HG03064 (cell line): ENCODE results near the gene COLQ.
"Not testable (repeated sequence)": the region's sequence is repeated elsewhere in the genome, so short reads cannot be mapped to it uniquely, and the experiment has no call there.

ENCODE experiments used
- ATAC-seq: cut with Tn5 transposase; IDR thresholded peaks from one replicate; pipeline ENCODE4 v1.9.1; 2021; ENCODE audit warnings: low read depth; ENCODE audit not compliant: unreplicated experiment

The COLQ gene

DNA sequence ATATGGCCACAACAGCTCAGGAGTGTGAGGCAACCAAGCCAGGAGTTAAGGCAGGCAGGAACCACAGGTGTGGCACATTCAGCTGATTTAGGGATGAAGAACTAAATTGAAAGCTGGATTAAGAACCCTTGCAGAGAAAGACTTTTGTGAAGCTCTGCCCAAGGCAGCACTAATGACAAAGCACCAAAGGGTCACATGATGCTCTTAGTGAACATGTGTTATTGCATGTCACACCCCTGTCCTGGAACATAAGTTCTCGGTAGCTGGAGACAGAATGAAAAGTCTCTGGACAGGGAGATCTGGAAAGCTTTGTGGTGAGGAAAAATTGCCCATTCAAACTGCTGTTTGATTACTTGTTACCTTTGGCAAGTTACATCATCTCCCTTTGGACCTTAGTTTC, 90.9 kb downstream of the COLQ start:
- no peak for ATAC-seq

DNA sequence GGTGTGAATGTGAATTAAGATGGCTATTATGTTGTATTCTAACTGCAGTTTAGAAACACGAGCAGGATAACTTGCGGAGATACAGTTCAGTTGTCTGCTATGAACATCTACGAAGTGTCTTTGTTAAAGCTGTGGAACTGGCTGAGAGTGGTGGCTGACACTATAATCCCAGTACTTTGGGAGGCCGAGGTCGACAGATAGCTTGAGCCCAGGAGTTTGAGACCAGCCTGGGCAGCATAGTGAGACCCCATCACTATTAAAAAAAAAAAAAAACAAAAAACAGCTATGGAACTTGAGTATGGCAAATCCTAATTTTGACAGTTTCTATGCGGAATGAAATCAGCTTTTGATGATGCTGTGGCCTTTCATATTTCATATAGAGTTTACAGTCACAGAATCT, 92.4 kb downstream of the COLQ start:
- ATAC-seq = no peak

DNA sequence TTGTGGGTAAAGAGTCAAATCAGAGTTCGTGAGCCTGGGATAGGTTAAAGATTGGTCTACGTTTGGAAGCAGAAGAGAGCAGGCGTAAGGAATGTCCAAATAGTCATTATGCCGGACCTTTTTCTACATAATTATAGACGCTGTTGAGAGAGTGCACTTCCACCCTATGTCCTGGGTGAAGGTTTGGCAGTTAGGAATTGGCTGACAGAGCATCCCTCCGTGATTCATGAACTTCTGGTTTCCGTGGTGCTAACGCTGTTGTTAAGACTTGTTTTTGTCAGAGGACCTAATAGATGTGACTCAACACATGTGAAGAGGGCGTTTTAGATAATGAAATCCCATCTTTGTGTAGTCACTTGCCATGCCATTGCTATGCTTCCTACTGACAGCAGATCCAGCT, 93.0 kb downstream of the COLQ start:
- ATAC-seq = no peak

DNA sequence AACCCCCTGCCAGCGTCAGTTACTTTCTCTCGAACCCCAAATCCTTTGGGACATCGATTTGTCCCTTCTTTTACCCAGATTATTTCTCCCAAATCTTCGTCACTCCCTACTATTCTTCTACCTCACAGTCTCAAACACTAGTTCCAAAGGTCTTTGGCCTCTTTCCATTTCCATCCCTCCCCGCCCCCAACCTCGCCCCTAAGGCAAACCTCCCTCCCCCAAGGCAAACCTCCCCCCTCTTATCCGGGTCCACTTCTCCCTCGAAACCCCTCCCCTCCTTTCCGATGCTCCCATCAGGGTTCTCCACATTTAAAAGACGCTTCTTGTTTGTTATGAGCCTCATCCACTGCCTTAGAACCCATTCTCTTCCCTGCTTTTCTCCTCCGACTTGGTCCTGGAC, 93.5 kb downstream of the COLQ start:
- no peak for ATAC-seq

DNA sequence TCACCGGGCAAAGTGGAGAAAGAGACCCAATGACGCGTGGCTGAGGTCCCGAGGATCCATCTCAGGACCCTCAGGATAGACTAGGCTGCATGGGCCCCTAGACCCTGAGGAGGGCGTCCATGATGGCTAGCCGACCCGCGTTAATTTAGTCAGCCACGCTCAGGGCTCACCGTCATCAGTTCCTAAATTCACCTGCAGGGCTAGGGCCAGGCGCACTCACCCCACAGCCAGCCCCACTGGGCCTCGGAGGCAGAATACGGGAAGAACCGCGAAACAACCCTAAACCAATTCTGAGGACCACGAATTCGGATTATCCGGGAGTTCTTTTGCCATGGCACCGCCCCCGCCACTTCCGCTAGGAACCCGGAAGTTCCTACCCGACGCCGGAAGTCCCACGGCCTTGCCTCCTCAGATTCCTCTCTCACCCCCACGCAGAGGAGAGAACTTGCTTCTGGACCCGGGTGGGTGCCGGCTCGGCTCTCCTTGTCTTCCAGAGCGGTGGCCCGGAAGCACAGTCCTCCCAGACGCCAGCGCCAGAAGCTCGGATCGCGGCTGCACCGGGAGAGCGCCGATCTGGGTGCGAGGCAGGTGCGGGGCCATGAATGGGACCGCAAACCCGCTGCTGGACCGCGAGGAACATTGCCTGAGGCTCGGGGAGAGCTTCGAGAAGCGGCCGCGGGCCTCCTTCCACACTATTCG, 94.2 kb downstream of the COLQ start, which contains the start of the genes EAF1 and METTL6:
Gene EAF1, plus strand, starts transcription at position 417 of the 699 bp plus-strand sequence. Its CDS starts 182 bp downstream, at position 599.
Gene METTL6, minus strand, starts transcription at position 363 of the 699 bp plus-strand sequence. CDS start 1,033 bp downstream, outside the sequence.
- ATAC-seq = peak; percentile 92

DNA sequence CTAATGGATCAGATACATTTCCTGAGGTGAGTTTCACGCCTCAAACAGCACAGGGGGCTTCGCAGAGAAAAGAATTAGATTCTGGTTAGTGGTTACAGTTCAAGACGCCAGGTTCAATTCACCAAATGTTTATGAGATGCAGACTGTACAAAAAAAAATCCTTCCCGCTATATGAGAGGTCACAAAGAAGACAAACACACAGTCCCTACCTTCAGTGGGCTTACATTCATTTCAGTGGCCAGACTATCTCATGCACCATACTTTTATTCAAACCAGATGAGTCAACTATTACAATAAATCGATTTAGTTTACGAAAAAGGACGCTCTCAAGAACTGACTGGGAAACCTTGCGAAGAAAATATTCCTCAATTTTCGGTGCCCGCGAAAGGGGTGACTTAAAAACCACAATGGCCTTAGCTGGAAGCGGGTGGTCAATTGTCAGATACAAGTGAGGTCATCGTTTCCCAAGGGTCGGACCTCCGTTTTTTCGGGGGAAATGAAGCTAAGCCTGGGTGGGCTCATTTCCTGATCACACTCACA, 94.9 kb downstream of the COLQ start:
- ATAC-seq = no peak

DNA sequence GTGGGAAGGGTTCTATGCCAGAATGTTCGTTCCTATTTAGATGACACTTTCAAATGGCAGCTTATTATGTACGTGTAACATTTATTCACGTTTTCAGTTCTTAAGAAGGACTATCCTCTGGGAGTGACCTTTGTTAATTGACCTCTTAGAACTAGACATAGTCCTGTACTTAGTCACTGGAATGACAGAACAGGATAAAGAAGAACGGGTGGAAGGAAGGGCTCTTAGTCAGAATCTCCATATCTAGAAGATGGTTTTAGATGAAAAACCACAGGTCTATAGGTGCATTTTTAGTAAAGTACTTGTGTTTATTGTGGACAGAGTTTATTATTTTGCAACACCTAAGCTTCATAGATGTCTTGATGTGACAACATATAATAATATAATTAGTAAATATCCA, 100.6 kb downstream of the COLQ start:
- no peak for ATAC-seq

DNA sequence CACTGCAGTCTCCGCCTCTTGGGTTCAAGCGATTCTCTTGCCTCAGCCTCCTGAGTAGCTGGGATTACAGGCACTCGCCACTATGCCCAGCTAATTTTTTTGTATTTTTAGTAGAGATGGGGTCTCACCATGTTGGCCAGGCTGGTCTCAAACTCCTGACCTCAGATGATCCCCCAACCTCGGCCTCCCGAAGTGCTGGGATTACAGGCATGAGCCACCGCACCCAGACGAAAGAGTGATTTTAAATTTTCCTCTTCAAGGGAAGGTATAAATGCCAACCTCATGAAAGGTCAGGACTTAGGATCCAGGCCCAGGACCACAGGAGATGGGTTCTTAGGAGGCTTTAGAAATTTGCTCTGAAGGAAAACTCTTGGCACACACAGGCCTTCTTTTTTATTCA, 110.5 kb downstream of the COLQ start:
- not testable (repeated sequence) for ATAC-seq

DNA sequence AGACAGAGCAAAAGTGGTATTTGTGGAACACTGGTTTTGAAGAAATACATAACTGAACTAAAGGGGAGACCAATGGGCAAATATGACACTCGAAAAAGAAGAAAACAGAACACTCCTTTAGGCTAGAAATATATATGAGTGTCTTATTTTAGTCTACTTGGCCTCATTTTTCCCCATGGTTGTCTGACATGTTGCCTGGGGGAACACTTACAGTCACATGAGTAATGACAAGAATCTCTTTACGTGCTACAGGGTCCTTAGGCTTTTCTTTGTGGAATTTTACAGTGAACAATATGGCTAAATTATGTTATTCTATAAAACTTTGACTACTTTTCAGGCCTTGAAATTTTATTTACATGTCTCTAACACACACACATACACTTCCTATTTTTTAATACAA, 111.7 kb downstream of the COLQ start:
- no peak for ATAC-seq

DNA sequence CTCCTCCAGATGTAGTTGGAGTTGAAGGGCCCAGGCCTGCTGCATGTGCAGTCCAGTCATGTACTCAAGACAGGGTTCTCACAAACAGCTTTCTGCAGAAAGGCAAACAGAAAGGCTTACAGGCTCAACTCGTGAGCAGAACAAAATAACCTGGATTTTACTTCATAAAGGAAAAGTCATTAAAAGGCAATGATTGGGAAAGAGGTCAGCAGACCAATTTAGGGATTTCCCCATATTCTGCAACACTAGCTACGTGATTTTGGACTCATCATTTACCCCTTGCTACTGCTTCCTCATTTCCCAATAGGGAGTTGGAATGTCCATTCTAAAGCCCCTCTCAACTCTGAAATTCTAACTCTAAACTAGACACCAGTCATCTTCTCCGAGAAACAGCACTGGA, 112.3 kb downstream of the COLQ start:
- ATAC-seq = no peak

DNA sequence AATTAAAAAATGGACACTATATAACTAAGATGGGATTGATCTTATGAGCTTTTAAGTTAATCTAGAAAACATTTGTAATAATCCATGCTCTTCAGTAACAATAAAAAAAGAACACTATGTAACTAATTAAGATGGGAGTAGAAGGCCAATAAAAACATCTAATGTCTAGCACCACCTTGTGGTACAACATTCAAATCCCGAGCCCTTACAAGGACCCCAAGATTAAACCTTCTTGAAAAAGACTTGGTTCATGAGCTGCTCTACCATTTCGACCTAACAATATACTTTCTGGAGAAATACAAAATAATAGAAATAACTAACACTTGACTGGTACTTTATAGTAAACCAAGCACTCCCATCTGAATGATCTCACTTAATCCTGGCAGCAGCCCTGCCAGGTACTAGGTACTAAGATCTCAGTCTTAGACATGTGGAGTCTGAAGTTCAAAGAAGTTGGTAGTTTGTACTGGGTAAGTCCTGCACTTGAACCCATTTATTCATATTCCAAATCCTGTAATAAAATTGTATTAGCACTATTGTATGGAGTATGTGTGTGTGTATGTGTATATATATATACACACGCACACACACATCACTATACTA, 116.0 kb downstream of the COLQ start:
- ATAC-seq = no peak

DNA sequence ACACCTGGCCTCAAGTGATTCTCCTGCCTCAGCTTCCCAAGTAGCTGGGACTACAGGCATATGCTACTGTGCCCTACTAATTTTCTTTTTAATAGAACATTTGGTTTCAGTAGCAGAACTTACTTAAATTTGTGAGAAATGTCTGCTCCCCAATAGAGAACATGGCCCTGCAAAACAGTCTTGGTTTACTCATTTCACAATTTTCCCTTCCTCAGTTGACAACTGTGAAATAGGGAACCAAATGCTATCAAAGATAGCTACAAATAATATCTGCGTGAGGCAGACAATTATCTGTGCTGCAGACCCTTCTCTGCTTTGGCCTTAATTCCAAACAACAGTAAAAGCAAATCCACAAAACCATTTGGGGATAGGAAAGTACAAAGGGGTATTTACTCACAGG, 116.7 kb downstream of the COLQ start:
- no peak for ATAC-seq

DNA sequence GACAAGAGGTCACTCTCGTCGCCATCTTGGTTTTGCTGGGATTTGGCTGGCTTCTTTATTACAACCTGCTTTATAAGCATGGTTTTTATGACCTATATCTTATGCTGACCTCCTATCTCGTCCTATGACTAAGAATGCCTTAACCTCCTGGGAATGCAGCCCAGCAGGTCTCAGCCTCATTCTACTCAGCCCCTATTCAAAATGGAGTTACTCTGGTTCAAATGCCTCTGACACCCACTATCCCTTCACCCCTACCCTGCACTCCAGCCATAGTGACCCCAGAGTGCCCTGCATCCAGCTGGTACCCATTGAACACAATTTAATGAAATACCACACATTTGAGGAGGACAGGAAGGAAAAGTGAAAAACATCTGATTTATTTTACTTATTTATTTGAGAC, 117.5 kb downstream of the COLQ start:
- ATAC-seq = no peak

DNA sequence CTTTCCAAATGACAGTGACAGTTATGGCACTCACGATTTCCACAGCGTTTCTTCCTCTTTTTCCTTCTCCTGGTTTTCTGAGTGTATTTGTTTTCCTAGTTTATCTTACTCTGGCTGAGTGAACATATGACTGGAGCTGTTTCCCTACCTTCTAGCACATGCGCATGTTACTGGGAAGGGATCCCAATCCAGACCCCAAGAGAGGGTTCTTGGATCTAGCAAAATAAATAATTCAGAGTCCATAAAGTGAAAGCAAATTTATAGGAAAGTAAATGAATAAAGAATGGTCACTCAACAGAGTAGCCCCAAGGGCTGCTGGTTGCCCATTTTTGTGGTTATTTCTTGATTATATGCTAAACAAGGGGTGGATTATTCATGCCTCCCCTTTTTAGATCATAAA, 118.0 kb downstream of the COLQ start:
- no peak for ATAC-seq

DNA sequence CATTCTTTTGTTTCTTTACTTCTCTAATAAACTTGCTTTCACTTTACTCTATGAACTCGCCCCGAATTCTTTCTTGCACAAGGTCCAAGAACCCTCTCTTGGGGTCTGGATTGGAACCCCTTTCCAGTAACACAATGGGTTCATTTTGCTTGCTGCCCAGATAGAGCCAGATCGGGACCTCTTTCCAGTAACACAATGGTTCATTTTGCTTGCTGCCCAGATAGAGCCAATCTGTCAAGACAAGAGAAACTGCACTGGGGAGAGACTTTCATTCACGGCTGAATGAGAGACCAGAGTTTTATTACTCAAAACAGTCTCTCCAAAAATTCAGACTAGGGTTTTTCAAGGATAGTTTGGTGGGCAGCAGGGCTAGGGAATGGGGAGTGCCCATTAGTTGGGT, 119.6 kb downstream of the COLQ start:
- no peak for ATAC-seq
